Duodenal mucosa (tissue), 2 donors: Measurements from ENCODE around the gene TLR6.

Source experiments
- H3K27ac ChIP-seq: one replicate; pipeline ENCODE4 v1.7.0; 2013; ENCODE audit warnings: low read depth, low read length
- H3K27me3 ChIP-seq, 2 donors: one replicate each; pipeline ENCODE4 v1.7.0; 2013; ENCODE audit warnings: low read length in 2 of 2, control low read depth in 1 of 2; ENCODE audit not compliant: insufficient read depth in 2 of 2, control insufficient read depth in 1 of 2
- H3K36me3 ChIP-seq, 2 donors: one replicate each; pipeline ENCODE4 v1.7.0; 2013; ENCODE audit warnings: low read length in 2 of 2, control low read depth in 1 of 2; ENCODE audit not compliant: insufficient read depth in 2 of 2, control insufficient read depth in 1 of 2
- H3K4me1 ChIP-seq, 2 donors: one replicate each; pipeline ENCODE4 v1.7.0; 2013; ENCODE audit warnings: low read length in 2 of 2, control low read depth in 1 of 2; ENCODE audit not compliant: insufficient read depth in 2 of 2, control insufficient read depth in 1 of 2
- H3K4me3 ChIP-seq, 2 donors: one replicate each; pipeline ENCODE4 v1.7.0; 2013; ENCODE audit warnings: low read length in 2 of 2, low read depth in 1 of 2
- H3K9ac ChIP-seq, 2 donors: one replicate each; pipeline ENCODE4 v1.7.0; 2013; ENCODE audit warnings: low read length in 2 of 2, low read depth in 1 of 2
- H3K9me3 ChIP-seq, 2 donors: one replicate each; pipeline ENCODE4 v1.7.0; 2013; ENCODE audit warnings: low read length in 2 of 2, control low read depth in 1 of 2; ENCODE audit not compliant: control insufficient read depth in 1 of 2

The TLR6 gene

GRCh38 chr4:38856524-38857337 is at the start of gene TLR6:
TLR6 (minus strand) TSS chr4:38856817; CDS start chr4:38829473, 27,344 bp downstream.
- H3K27me3 ChIP-seq: no peaks in the 10 kb centered on the region
- peaks cover 0 to 6% of the 10 kb centered on the region in 2 donors for H3K4me1 ChIP-seq
- peak within 1 kb of the TSS; percentile 12 to 51 for H3K4me3 ChIP-seq
- H3K9ac ChIP-seq: peak within 1 kb of the TSS; percentile 0 to 57
- no peaks in the 10 kb centered on the region for H3K9me3 ChIP-seq
- H3K36me3 ChIP-seq: no peaks in the 10 kb centered on the region
- peak within 1 kb of the TSS; percentile 35 for H3K27ac ChIP-seq

GRCh38 chr4:38905652-38906385 is 49.2 kb upstream of the TLR6 start:
- Histone ChIP-seq H3K9me3 (no peaks in the 10 kb centered on the region), H3K4me1 (peaks cover 17 to 21% of the 10 kb centered on the region in 2 donors), H3K9ac (no peak overlapping the region), H3K36me3 (peaks cover 30 to 50% of the 10 kb centered on the region in 2 donors), H3K27me3 (no peaks in the 10 kb centered on the region), H3K4me3 (no peak overlapping the region), H3K27ac (no peak overlapping the region)

- Histone ChIP-seq H3K9ac (no peak overlapping the region), H3K9me3 (no peaks in the 10 kb centered on the region), H3K36me3 (peaks cover 26 to 40% of the 10 kb centered on the region in 2 donors), H3K4me1 (peaks cover 17 to 21% of the 10 kb centered on the region in 2 donors), H3K27me3 (no peaks in the 10 kb centered on the region), H3K4me3 (no peak overlapping the region), H3K27ac (no peak overlapping the region)
These were observed 48.1 kb upstream of the TLR6 start for GRCh38 chr4:38904682-38905081.

GRCh38 chr4:38904090-38904666 is 47.6 kb upstream of the TLR6 start:
- Histone ChIP-seq H3K27ac (no peak overlapping the region), H3K36me3 (peaks cover 23 to 39% of the 10 kb centered on the region in 2 donors), H3K4me3 (no peak overlapping the region), H3K9ac (no peak overlapping the region), H3K27me3 (no peaks in the 10 kb centered on the region), H3K9me3 (no peaks in the 10 kb centered on the region), H3K4me1 (peaks cover 17 to 21% of the 10 kb centered on the region in 2 donors)

- Histone ChIP-seq H3K4me1 (peaks cover 17 to 21% of the 10 kb centered on the region in 2 donors), H3K4me3 (no peak overlapping the region), H3K27me3 (no peaks in the 10 kb centered on the region), H3K36me3 (peaks cover 25 to 28% of the 10 kb centered on the region in 2 donors), H3K9me3 (no peaks in the 10 kb centered on the region), H3K27ac (no peak overlapping the region), H3K9ac (no peak overlapping the region)
These were observed 46.1 kb upstream of the TLR6 start for GRCh38 chr4:38902695-38903094.

GRCh38 chr4:38902221-38902620 is 45.6 kb upstream of the TLR6 start:
- H3K4me3 ChIP-seq: no peak overlapping the region
- H3K9me3 ChIP-seq: no peaks in the 10 kb centered on the region
- peaks cover 24% of the 10 kb centered on the region in 2 donors for H3K36me3 ChIP-seq
- no peaks in the 10 kb centered on the region for H3K27me3 ChIP-seq
- no peak overlapping the region for H3K27ac ChIP-seq
- H3K9ac ChIP-seq: no peak overlapping the region
- H3K4me1 ChIP-seq: peaks cover 17 to 21% of the 10 kb centered on the region in 2 donors

- Histone ChIP-seq H3K4me3 (no peak overlapping the region), H3K27ac (no peak overlapping the region), H3K9me3 (no peaks in the 10 kb centered on the region), H3K27me3 (no peaks in the 10 kb centered on the region), H3K36me3 (peaks cover 13 to 35% of the 10 kb centered on the region in 2 donors), H3K4me1 (peaks cover 4 to 8% of the 10 kb centered on the region in 2 donors), H3K9ac (no peak overlapping the region)
These were observed 41.6 kb upstream of the TLR6 start for GRCh38 chr4:38898245-38898644.

- Histone ChIP-seq H3K4me3 (no peak overlapping the region), H3K4me1 (peaks cover 9 to 15% of the 10 kb centered on the region in 2 donors), H3K9ac (no peak overlapping the region), H3K36me3 (peaks cover 17 to 35% of the 10 kb centered on the region in 2 donors), H3K9me3 (no peaks in the 10 kb centered on the region), H3K27me3 (no peaks in the 10 kb centered on the region), H3K27ac (no peak overlapping the region)
These were observed 40.3 kb upstream of the TLR6 start for GRCh38 chr4:38896940-38897339.

- Histone ChIP-seq H3K9ac (no peak overlapping the region), H3K9me3 (no peaks in the 10 kb centered on the region), H3K4me3 (no peak overlapping the region), H3K4me1 (peaks cover 30 to 36% of the 10 kb centered on the region in 2 donors), H3K27me3 (no peaks in the 10 kb centered on the region), H3K36me3 (peaks cover 17 to 35% of the 10 kb centered on the region in 2 donors), H3K27ac (no peak overlapping the region)
These were observed 37.8 kb upstream of the TLR6 start for GRCh38 chr4:38894322-38894982.
